ENCODE results near the gene ATPAF2. TPM values are rescaled to one million over a fixed set of nuclear protein-coding genes. Genes with fewer than 3 reads are reported as not detected.

ATPAF2 gene
- total RNA-seq, 1 donor from 2014 or later: 18.4 TPM

DNA sequence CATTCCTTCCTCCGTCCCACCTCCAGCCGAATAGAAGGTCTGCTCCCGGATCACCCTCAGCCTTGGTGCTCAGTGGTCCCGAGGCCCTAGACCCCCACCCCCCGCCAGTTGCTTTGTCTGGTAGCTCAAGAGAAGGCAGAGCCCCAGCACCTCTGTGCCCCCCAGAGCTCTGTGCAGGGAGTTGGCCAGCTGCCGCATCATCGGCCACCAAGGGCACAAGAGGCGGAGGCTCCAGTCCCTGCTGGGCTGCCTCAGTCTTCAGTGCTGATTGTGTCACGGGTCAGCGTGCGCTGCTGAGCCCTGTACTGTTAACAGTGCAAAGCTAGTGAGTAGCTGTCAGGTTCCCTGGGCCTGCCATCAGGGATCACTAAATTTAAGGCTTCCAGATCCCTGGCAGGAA, 26.6 kb upstream of the ATPAF2 start:
- H3K27ac Mint-ChIP-seq (ENCODE audit: unreplicated experiment): no peak overlapping the region
- peaks cover 24% of the 10 kb centered on the region for H3K36me3 Mint-ChIP-seq (ENCODE audit: low read depth)
- no peak for DNase-seq (ENCODE audit: low spot score)
- no peaks in the 10 kb centered on the region for H3K9me3 Mint-ChIP-seq (ENCODE audit: low read depth)
- TF ChIP-seq, protein P1, sequence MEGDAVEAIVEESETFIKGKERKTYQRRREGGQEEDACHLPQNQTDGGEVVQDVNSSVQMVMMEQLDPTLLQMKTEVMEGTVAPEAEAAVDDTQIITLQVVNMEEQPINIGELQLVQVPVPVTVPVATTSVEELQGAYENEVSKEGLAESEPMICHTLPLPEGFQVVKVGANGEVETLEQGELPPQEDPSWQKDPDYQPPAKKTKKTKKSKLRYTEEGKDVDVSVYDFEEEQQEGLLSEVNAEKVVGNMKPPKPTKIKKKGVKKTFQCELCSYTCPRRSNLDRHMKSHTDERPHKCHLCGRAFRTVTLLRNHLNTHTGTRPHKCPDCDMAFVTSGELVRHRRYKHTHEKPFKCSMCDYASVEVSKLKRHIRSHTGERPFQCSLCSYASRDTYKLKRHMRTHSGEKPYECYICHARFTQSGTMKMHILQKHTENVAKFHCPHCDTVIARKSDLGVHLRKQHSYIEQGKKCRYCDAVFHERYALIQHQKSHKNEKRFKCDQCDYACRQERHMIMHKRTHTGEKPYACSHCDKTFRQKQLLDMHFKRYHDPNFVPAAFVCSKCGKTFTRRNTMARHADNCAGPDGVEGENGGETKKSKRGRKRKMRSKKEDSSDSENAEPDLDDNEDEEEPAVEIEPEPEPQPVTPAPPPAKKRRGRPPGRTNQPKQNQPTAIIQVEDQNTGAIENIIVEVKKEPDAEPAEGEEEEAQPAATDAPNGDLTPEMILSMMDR (IDR thresholded peaks at IDR 0.05): no peak
- H3K4me1 Mint-ChIP-seq (ENCODE audit: low read depth): peaks cover 7% of the 10 kb centered on the region
- no peak overlapping the region for H3K4me3 Mint-ChIP-seq (ENCODE audit: unreplicated experiment)
- no peaks in the 10 kb centered on the region for H3K27me3 Mint-ChIP-seq (ENCODE audit: low read depth)

DNA sequence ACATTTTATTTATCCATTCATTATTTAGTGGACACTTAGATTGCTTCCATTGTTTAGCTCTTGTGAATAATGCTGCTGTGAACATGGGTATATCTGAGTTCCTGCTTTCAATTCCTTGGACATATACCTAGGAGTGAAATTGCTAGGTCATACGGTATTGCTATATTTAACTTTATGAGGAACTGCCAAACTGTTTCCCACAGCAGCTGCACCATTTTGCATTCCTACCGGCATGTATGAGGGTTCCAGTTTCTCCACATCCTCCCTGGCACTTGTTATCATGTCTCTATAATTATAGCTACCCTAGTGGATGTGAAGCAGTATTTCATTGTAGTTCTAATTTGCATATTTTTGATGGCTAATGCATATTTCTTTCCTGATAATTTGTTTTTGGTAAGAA, 25.1 kb upstream of the ATPAF2 start:
- no peaks in the 10 kb centered on the region for H3K27me3 Mint-ChIP-seq (ENCODE audit: low read depth)
- H3K4me3 Mint-ChIP-seq (ENCODE audit: unreplicated experiment): no peak overlapping the region
- peaks cover 27% of the 10 kb centered on the region for H3K36me3 Mint-ChIP-seq (ENCODE audit: low read depth)
- no peak overlapping the region for H3K27ac Mint-ChIP-seq (ENCODE audit: unreplicated experiment)
- no peaks in the 10 kb centered on the region for H3K9me3 Mint-ChIP-seq (ENCODE audit: low read depth)
- DNase-seq (ENCODE audit: low spot score): no peak
- H3K4me1 Mint-ChIP-seq (ENCODE audit: low read depth): no peaks in the 10 kb centered on the region
- TF ChIP-seq, protein P1 (IDR thresholded peaks at IDR 0.05): no peak

DNA sequence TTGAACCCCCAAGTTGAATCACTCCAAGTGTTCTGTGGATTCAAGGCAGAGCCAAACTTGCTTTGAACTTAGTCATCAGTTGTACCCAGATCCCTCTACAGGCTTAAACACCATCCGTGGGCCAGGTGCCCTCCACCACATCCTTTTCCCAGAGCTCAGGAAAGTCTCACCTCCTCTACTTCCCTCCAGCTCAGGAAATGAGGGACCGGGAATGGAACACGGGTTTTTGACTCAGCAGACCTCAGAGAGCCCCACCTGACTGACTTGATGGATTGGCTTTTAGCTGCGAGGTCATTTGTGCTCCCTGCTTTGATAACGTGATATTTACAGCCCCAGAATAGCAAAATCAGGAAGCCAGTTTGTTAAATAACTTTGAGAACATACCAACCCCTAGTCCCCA, 20.3 kb upstream of the ATPAF2 start:
- H3K27me3 Mint-ChIP-seq (ENCODE audit: low read depth): no peaks in the 10 kb centered on the region
- no peak for DNase-seq (ENCODE audit: low spot score)
- TF ChIP-seq, protein P1 (IDR thresholded peaks at IDR 0.05): no peak
- H3K36me3 Mint-ChIP-seq (ENCODE audit: low read depth): peaks cover 29% of the 10 kb centered on the region
- H3K4me3 Mint-ChIP-seq (ENCODE audit: unreplicated experiment): no peak overlapping the region
- H3K4me1 Mint-ChIP-seq (ENCODE audit: low read depth): no peaks in the 10 kb centered on the region
- no peaks in the 10 kb centered on the region for H3K9me3 Mint-ChIP-seq (ENCODE audit: low read depth)
- no peak overlapping the region for H3K27ac Mint-ChIP-seq (ENCODE audit: unreplicated experiment)

DNA sequence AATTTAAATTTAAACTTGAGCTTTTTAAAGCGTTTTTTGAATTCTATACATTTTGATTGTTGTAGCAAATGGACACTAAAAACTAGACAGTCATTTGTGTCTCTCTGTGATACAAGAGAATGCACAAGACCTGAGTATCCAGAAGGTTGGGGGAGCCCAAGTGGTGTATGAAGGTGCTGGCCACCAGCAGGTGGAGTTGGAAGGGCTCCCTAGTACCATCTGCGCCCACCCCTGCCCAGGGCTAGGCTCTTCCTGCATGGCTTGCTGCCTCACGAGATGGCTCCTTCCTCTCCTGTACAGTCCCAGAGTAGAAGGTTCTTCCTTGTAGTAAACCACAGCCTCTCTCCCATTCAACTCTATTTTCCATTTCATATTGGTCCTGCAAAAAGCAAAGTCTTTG, 17.2 kb upstream of the ATPAF2 start:
- TF ChIP-seq, protein P1 (IDR thresholded peaks at IDR 0.05): no peak
- H3K9me3 Mint-ChIP-seq (ENCODE audit: low read depth): no peaks in the 10 kb centered on the region
- DNase-seq (ENCODE audit: low spot score): no peak
- H3K4me3 Mint-ChIP-seq (ENCODE audit: unreplicated experiment): no peak overlapping the region
- H3K36me3 Mint-ChIP-seq (ENCODE audit: low read depth): peaks cover 23% of the 10 kb centered on the region
- no peaks in the 10 kb centered on the region for H3K27me3 Mint-ChIP-seq (ENCODE audit: low read depth)
- no peaks in the 10 kb centered on the region for H3K4me1 Mint-ChIP-seq (ENCODE audit: low read depth)
- no peak overlapping the region for H3K27ac Mint-ChIP-seq (ENCODE audit: unreplicated experiment)

DNA sequence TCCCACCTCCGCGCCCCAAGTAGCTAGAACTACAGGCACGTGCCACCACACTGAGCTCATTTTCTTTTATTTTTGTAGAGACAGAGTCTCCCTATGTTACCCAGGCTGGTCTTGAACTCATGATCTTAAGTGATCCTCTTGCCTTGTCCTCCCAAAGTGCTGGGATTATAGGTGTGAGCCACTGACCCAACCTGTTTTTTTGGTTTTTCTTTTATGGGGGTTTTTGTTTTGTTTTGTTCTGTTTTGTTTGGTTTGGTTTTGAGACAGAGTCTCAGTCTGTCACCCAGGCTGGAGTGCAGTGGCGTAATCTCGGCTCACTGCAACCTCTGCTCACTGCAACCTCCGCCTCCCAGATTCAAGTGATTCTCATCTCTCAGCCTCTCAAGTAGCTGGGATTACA, 16.6 kb upstream of the ATPAF2 start:
- Mint-ChIP-seq H3K9me3 (ENCODE audit: low read depth) (no peaks in the 10 kb centered on the region), H3K4me3 (ENCODE audit: unreplicated experiment) (no peak overlapping the region), H3K27ac (ENCODE audit: unreplicated experiment) (no peak overlapping the region), H3K27me3 (ENCODE audit: low read depth) (no peaks in the 10 kb centered on the region), H3K36me3 (ENCODE audit: low read depth) (peaks cover 23% of the 10 kb centered on the region), H3K4me1 (ENCODE audit: low read depth) (no peaks in the 10 kb centered on the region)
- DNase-seq (ENCODE audit: low spot score): no peak
- TF ChIP-seq, protein P1 (IDR thresholded peaks at IDR 0.05): no peak
